T47D (cell line): Measurements from ENCODE around the gene HORMAD1.
A peak's percentile ranks its signal among the peaks of the same experiment; 100 is the strongest.
"Not testable (repeated sequence)": the region's sequence is repeated elsewhere in the genome, so short reads cannot be mapped to it uniquely, and the experiment has no call there.

Source experiments
- DNase-seq, 2 experiments: peaks; one replicate each; pipeline versions ENCODE4 v3.0.0 to v3.0.0-alpha.2; 2011 to 2012; ENCODE audit warnings: low read depth in 1 of 2, low spot score in 1 of 2
- JUND ChIP-seq: IDR thresholded peaks from 2 replicates; pipeline ENCODE4 v1.6.1; 2012; ENCODE audit warnings: low read depth
- in situ Hi-C: cut with HindIII; loops from 2 replicates; pipeline ENCODE4 v1.10.0; 2016; ENCODE audit warnings: low sequenced_read_pairs, low pct_unique_long_range_greater_than_20kb

The HORMAD1 gene

GRCh38 chr1:150688763-150689162, 31.9 kb downstream of the HORMAD1 start:
- in situ Hi-C loops = no loop called here
- TF ChIP-seq JUND = no peak
- DNase-seq = no peak

- TF ChIP-seq JUND = no peak
- in situ Hi-C loops = no loop called here
- no peak for DNase-seq
These were observed 34.4 kb downstream of the HORMAD1 start for GRCh38 chr1:150686275-150686674.

- no peak for DNase-seq
- no peak for TF ChIP-seq JUND
- in situ Hi-C loops = no loop called here
These were observed 36.8 kb downstream of the HORMAD1 start for GRCh38 chr1:150683914-150684313.

GRCh38 chr1:150678988-150679387, 41.7 kb downstream of the HORMAD1 start:
- no peak for TF ChIP-seq JUND
- in situ Hi-C loops = no loop called here
- no peak for DNase-seq

- in situ Hi-C loops = no loop called here
- DNase-seq = no peak
- TF ChIP-seq JUND = no peak
These were observed 45.8 kb downstream of the HORMAD1 start for GRCh38 chr1:150674881-150675280.

GRCh38 chr1:150663321-150663720, 57.4 kb downstream of the HORMAD1 start:
- no peak for TF ChIP-seq JUND
- in situ Hi-C loops = no loop called here
- DNase-seq = no peak

GRCh38 chr1:150662811-150663210, 57.9 kb downstream of the HORMAD1 start:
- no peak for TF ChIP-seq JUND
- in situ Hi-C loops = no loop called here
- no peak for DNase-seq

GRCh38 chr1:150661156-150661555, 59.5 kb downstream of the HORMAD1 start:
- no peak for DNase-seq
- no peak for TF ChIP-seq JUND
- in situ Hi-C loops = no loop called here

GRCh38 chr1:150660584-150660983, 60.1 kb downstream of the HORMAD1 start:
- DNase-seq = no peak
- no peak for TF ChIP-seq JUND
- in situ Hi-C loops = no loop called here

GRCh38 chr1:150657064-150657463, 63.6 kb downstream of the HORMAD1 start:
- DNase-seq, in situ Hi-C loops: not testable (repeated sequence)

- in situ Hi-C loops, DNase-seq: not testable (repeated sequence)
These were observed 66.1 kb downstream of the HORMAD1 start for GRCh38 chr1:150654635-150655034.

- TF ChIP-seq JUND = no peak
- DNase-seq = peak in 1 of 2 experiments; percentile 82
- in situ Hi-C loops = no loop called here
These were observed 70.5 kb downstream of the HORMAD1 start for GRCh38 chr1:150650193-150650592.

GRCh38 chr1:150649441-150650075, 71.1 kb downstream of the HORMAD1 start:
- no peak for DNase-seq
- in situ Hi-C loops = no loop called here
- TF ChIP-seq JUND = no peak
